Activated CD4-positive, alpha-beta T cell treated with anti-CD3 and anti-CD28 coated beads, Interleukin-10, Interleukin-2, amounts not matched to agents 100 ng/mL and 50 ng/mL, durations not matched to agents 16 hours and 8 hours (primary cell): ENCODE data around the gene CNKSR2.

Source experiments
- DNase-seq: peaks from one replicate; pipeline ENCODE4 v3.0.0-alpha.2; 2020

The CNKSR2 gene

GRCh38 chrX:21374163-21374993, at the start of gene CNKSR2:
TSS of gene CNKSR2 (plus strand) at chrX:21374418. CDS start at chrX:21374898, 480 bp downstream.
- peak; percentile 71 for DNase-seq

- DNase-seq: no peak
These were observed 19.5 kb upstream of the CNKSR2 start for GRCh38 chrX:21354725-21355124.

- DNase-seq: no peak
These were observed 18.4 kb upstream of the CNKSR2 start for GRCh38 chrX:21355831-21356230.

- DNase-seq: no peak
These were observed 4.6 kb upstream of the CNKSR2 start for GRCh38 chrX:21369613-21370012.

GRCh38 chrX:21373001-21373400, 1.2 kb upstream of the CNKSR2 start:
- no peak for DNase-seq

GRCh38 chrX:21373637-21374162, 518 bp upstream of the CNKSR2 start:
- peak; percentile 15 for DNase-seq

GRCh38 chrX:21374994-21375707, 933 bp downstream of the CNKSR2 start:
- no peak for DNase-seq

GRCh38 chrX:21375708-21376009, 1.4 kb downstream of the CNKSR2 start:
- DNase-seq: no peak

- no peak for DNase-seq
These were observed 2.4 kb downstream of the CNKSR2 start for GRCh38 chrX:21376636-21377035.

- DNase-seq: no peak
These were observed 5.8 kb downstream of the CNKSR2 start for GRCh38 chrX:21379991-21380390.

GRCh38 chrX:21382715-21383114, 8.5 kb downstream of the CNKSR2 start:
- no peak for DNase-seq

GRCh38 chrX:21383546-21383945, 9.3 kb downstream of the CNKSR2 start:
- DNase-seq: no peak

- DNase-seq: no peak
These were observed 10.0 kb downstream of the CNKSR2 start for GRCh38 chrX:21384178-21384577.

- no peak for DNase-seq
These were observed 20.6 kb downstream of the CNKSR2 start for GRCh38 chrX:21394792-21395191.

- peak; percentile 11 for DNase-seq
These were observed 24.2 kb downstream of the CNKSR2 start for GRCh38 chrX:21398426-21398825.

- no peak for DNase-seq
These were observed 26.3 kb downstream of the CNKSR2 start for GRCh38 chrX:21400408-21401121.

GRCh38 chrX:21408307-21408706, 34.1 kb downstream of the CNKSR2 start:
- no peak for DNase-seq

- DNase-seq: no peak
These were observed 34.6 kb downstream of the CNKSR2 start for GRCh38 chrX:21408788-21409187.

- DNase-seq: no peak
These were observed 37.8 kb downstream of the CNKSR2 start for GRCh38 chrX:21412029-21412428.

GRCh38 chrX:21412883-21413282, 38.7 kb downstream of the CNKSR2 start:
- DNase-seq: no peak

- DNase-seq: no peak
These were observed 52.9 kb downstream of the CNKSR2 start for GRCh38 chrX:21427086-21427485.

GRCh38 chrX:21437036-21437435, 62.8 kb downstream of the CNKSR2 start:
- no peak for DNase-seq

- DNase-seq: peak; percentile 4
These were observed 64.6 kb downstream of the CNKSR2 start for GRCh38 chrX:21438792-21439191.

- DNase-seq: no peak
These were observed 66.7 kb downstream of the CNKSR2 start for GRCh38 chrX:21440911-21441310.
